HepG2 (cell line): Measurements from ENCODE around the gene TPM3. TPM values are rescaled to one million over a fixed set of nuclear protein-coding genes. Genes with fewer than 3 reads are reported as not detected.
A peak's percentile ranks its signal among the peaks of the same experiment; 100 is the strongest.

Experiments
- ATF4 ChIP-seq, 2 experiments: fragments of 450-650 bp in 1 of 2; sonication (generic) in 1 of 2; formaldehyde crosslinking; IDR thresholded peaks; 2 replicates each; pipeline versions ENCODE4 v1.5.0 to v1.8.0; 2020 to 2022; ENCODE audit warnings: mild to moderate bottlenecking in 1 of 2, missing genetic modification reagents in 1 of 2
- CBFB ChIP-seq: sonication (generic); formaldehyde crosslinking; IDR thresholded peaks from 2 replicates; pipeline ENCODE4 v1.4.0; 2020; ENCODE audit warnings: missing genetic modification reagents
- MAFK ChIP-seq, 2 experiments: IDR thresholded peaks in 1 of 2; conservative IDR thresholded peaks in 1 of 2; 2 replicates each; pipeline ENCODE4 v1.6.1; 2011; ENCODE audit warnings: improper control_type of control experiment in 2 of 2, low read length in 2 of 2
- ZNF512B ChIP-seq: sonication (generic); formaldehyde crosslinking; IDR thresholded peaks from 2 replicates; pipeline ENCODE4 v1.5.1; 2020; ENCODE audit warnings: missing genetic modification reagents, mild to moderate bottlenecking, borderline replicate concordance
- ZNF790 ChIP-seq: sonication (generic); formaldehyde crosslinking; IDR thresholded peaks from 2 replicates; pipeline ENCODE4 v1.8.0; 2022; ENCODE audit warnings: missing genetic modification reagents, mild to moderate bottlenecking, borderline replicate concordance
- polyA plus RNA-seq, 8 experiments: library from polyadenylated mRNA; depleted of rRNA in 3 of 8; stranded (reverse) in 7 of 8; unstranded in 1 of 8; fragments of >200 nt; fragmentation: Illumina TruSeq in 4 of 8; extraction: Trizol in 4 of 8; gene quantifications; 2 replicates each; pipeline versions ENCODE4 v1.2.1 to v1.2.3, GENCODE V29; 2011 to 2016; ENCODE audit warnings: low read depth in 4 of 8, missing spikeins in 1 of 8, mixed read lengths in 1 of 8; ENCODE audit not compliant: insufficient read depth in 1 of 8
- total RNA-seq, 5 experiments: library from RNA; depleted of rRNA; stranded (reverse); fragments of >200 nt; fragmentation: Illumina TruSeq; extraction: Trizol; gene quantifications; 2 replicates each; pipeline ENCODE4 v1.2.3, GENCODE V29; 2016; ENCODE audit warnings: low read depth in 1 of 5

TPM3 gene
- total and polyA plus RNA-seq, 2 of the 13 experiments (the other 11 are each of a cell fraction or from before 2014, with no cell fraction given), result 160 to 307 TPM

- TF ChIP-seq ZNF512B (CRISPR knock-in tag) (no peak), MAFK (conservative IDR thresholded peaks at IDR 0.05 in 1 of 2, IDR thresholded peaks at IDR 0.05 in 1 of 2; ENCODE audit: low read length in 2 of 2) (no peak), ATF4 (CRISPR knock-in tag; IDR thresholded peaks at IDR 0.05) (peak in 1 of 2 experiments; percentile 65; a peak in 2 of 4 replicates), CBFB (CRISPR knock-in tag) (peak; percentile 88), ZNF790 (CRISPR knock-in tag) (no peak)
Measured at GRCh38 chr1:154183046-154183915, 8.6 kb downstream of the TPM3 start (continued).
